Stimulated activated CD8-positive, alpha-beta memory T cell treated with anti-CD3 and anti-CD28 coated beads, Interleukin-2, amount 100 ng/mL, for 48 hours (primary cell): ENCODE results near the gene TRRAP.

Experiments used
- DNase-seq, 2 donors: peaks; one replicate each; pipeline ENCODE4 v3.0.0-alpha.2; 2020; ENCODE audit warnings: low read depth in 2 of 2

TRRAP gene

DNA sequence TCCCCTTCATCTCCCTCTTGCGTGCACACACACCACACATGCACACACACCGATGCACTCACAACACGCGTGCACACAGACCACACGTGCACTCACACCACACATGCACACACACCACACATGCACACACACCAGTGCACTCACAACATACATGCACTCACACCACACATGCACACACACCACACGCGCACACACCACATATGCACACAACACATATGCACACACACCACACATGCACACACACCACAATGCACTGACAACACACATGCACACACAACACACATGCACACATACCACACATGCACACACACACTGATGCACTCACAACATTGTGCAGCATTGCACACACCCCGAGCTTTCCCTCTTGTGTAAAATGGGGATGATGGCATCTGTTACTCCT is 68.1 kb downstream of the TRRAP start:
- no peak for DNase-seq

GRCh38 chr7:98949336-98950044 is 71.2 kb downstream of the TRRAP start:
- DNase-seq, result no peak

GRCh38 chr7:98955992-98956391 is 77.7 kb downstream of the TRRAP start:
- no peak for DNase-seq

GRCh38 chr7:98956469-98956868 is 78.1 kb downstream of the TRRAP start:
- no peak for DNase-seq

DNA sequence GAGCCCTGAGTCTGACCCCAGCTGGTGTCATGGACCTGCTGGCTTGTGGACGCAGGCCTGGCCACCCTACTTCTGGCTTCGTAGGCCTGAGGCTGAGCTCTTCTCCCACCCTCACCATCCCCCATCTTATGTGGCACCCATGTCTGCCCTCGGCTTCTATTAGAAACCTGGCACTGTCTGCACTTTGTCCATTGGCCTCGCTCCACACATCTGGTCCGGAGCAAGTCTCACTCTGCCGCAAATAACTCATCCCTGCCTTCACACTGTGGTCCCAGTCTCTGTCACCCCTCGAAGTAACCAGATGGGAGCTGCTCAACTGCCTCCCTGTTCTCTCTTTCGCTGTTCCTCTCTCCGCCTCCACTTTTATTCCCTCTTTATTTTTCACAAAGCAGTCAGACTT is 78.6 kb downstream of the TRRAP start:
- no peak for DNase-seq

DNA sequence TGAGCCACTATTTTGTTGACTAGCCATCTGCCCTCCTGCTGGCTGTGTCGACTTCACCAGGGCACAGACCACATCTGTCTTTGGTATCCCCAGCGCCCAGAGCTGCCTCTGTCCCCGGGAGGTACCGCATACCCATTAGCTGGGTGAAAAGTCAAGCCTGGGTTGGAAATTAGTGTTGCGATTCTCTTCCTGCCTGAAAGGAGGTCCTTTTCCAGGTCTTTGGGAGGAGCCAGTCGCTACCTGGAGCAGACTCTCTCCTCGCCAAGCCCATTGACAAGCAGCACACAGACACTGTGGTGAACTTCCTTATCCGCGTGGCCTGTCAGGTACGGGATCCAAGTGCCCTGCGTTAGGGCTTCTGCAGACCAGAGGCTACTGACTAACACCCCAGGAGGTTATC is 79.4 kb downstream of the TRRAP start:
- DNase-seq, result no peak

- DNase-seq, result no peak
Measured at GRCh38 chr7:98958968-98959367, 80.6 kb downstream of the TRRAP start.

DNA sequence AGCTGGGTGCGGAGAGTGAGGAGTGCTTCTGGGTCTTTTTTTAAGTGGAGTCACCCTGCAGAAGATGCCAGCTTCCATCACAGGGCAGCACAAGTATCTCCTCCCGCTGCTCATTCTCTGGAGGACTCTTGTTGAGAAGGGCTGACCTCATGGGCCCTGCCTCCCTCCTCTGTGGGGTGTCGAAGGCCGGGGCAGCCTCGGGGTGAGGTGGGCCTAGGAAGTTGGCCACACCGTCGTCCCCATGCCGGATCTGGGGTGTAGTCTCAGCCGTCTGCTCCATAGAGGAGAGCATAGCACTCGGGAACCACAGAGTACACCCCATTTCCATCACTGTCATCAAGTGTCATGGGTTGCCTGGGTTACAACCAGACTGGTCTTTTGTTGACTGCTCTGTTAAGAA is 85.0 kb downstream of the TRRAP start:
- no peak for DNase-seq

GRCh38 chr7:98964596-98964995 is 86.3 kb downstream of the TRRAP start:
- no peak for DNase-seq

GRCh38 chr7:98968621-98969020 is 90.3 kb downstream of the TRRAP start:
- no peak for DNase-seq

GRCh38 chr7:98969386-98969785 is 91.1 kb downstream of the TRRAP start:
- DNase-seq, result no peak

- DNase-seq, result no peak
Measured at GRCh38 chr7:98970016-98970615, 91.8 kb downstream of the TRRAP start.

- no peak for DNase-seq
Measured at GRCh38 chr7:98970805-98971204, 92.5 kb downstream of the TRRAP start.

GRCh38 chr7:98974205-98974604 is 95.9 kb downstream of the TRRAP start:
- DNase-seq, result no peak

DNA sequence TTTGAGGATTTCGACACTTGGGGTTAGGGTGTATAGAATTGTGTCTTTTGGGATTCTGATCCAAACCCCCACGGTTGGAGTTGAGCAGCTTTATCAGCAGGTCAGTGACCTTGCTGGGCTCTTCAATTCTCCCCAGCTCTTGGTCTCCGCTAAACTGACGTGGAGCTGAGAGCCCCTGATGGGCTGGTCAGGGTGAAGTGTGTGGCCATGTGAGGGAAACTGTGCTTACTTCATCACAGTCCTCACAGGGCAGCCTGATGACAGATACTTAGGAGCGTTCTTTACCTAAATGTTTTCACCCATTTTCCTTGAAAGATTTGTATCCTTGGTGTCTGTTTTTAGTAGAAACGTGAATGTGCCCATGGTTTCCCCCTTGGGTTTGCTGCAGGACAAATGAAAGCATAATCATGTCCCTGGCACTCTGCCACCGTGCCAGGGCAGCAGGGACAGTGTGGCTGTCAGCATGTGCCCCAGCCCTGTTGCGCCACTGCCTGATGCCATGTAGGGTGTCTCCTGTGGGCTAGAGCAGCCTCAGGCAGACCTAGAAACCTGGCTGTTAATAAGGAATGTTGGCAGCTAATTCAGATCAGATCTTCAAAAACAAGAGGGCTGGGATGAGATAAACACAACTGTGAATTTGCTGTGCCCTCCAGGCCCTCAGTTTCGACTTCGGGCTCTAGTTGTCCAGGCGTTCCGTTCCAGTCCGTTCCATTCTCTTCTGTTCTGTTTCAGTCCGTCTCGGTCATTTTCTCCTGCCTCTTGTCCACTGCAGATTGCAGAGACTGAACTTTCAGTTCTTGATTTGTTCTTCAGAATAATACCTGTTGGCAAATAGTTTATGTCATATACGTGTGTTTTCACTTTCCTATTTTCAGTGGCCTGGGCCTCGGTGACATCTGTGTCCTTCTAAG is 96.8 kb downstream of the TRRAP start:
- no peak for DNase-seq

DNA sequence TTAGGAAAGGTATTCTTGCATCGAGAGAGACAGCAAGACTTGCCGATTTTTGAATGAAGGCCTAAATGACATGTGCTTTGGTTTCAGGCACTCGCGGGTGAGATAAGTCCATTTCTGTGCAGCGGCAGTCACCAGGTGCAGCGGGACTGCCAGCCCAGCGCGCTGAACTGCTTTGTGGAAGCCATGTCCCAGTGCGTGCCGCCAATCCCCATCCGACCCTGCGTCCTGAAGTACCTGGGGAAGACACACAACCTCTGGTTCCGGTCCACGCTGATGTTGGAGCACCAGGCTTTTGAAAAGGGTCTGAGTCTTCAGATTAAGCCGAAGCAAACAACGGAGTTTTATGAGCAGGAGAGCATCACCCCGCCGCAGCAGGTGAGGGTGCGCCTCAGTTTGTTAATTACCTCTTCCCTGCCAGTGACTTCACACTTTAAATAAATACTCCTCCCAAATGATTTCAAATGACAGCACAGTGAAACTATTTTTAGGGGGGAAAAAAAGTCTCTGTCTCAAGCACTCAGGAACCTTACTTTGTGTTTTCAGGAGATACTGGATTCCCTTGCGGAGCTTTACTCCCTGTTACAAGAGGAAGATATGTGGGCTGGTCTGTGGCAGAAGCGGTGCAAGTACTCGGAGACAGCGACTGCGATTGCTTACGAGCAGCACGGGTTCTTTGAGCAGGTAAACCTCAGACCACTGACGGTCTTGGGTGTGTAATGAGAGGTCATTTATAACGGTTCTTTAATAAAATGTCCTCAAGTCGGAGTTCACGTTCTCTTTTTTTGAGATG is 98.3 kb downstream of the TRRAP start:
- DNase-seq, result no peak

- no peak for DNase-seq
Measured at GRCh38 chr7:98978672-98979071, 100.3 kb downstream of the TRRAP start.

- no peak for DNase-seq
Measured at GRCh38 chr7:98981701-98982100, 103.4 kb downstream of the TRRAP start.

- DNase-seq, result no peak
Measured at GRCh38 chr7:98982686-98983085, 104.4 kb downstream of the TRRAP start.

DNA sequence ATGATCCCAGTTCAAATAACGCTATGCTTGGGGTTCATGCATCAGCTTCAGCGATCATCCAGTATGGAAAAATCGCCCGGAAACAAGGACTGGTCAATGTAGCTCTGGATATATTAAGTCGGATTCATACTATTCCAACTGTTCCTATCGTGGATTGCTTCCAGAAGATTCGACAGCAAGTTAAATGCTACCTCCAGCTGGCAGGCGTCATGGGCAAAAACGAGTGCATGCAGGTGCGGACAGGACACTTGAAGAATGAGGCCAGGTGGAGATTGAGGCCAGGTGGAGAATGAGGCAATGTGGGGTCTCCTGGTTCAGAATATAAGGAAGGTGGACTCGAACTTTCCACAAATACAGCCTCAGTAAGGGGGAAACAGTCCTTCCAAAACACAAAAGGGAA is 105.8 kb downstream of the TRRAP start:
- DNase-seq, result no peak

GRCh38 chr7:98985406-98985805 is 107.1 kb downstream of the TRRAP start:
- no peak for DNase-seq

- DNase-seq, result no peak
Measured at GRCh38 chr7:98985945-98986344, 107.6 kb downstream of the TRRAP start.
